BJ (cell line): ENCODE data around the gene BNIP5. TPM values are rescaled to one million over a fixed set of nuclear protein-coding genes. Genes with fewer than 3 reads are reported as not detected.

Experiments
- CTCF ChIA-PET: fragments of 350-600 bp; formaldehyde crosslinking; extraction: SDS; loops from one replicate; lab custom pipeline; 2021; ENCODE audit warnings: antibody characterized with exemption, inconsistent platforms; lab: Yijun Ruan, JAX
- POLR2A ChIA-PET: fragments of 300-600 bp; sonication (Branson Sonifier 250); formaldehyde crosslinking; extraction: SDS; loops from one replicate; lab custom pipeline; 2021; ENCODE audit warnings: antibody characterized with exemption; lab: Charles Lee
- DNase-seq: peaks from one replicate; pipeline ENCODE4 v3.0.0-alpha.2; 2011; ENCODE audit warnings: low read depth
- H3K27me3 ChIP-seq: 2 replicates; pipeline ENCODE4 v1.6.0; 2011; ENCODE audit warnings: low read length; ENCODE audit not compliant: control insufficient read depth, insufficient read depth
- H3K36me3 ChIP-seq: 2 replicates; pipeline ENCODE4 v1.5.1; 2011; ENCODE audit warnings: low read length; ENCODE audit not compliant: control insufficient read depth, insufficient read depth
- H3K4me3 ChIP-seq: 2 replicates; pipeline ENCODE4 v1.5.1; 2011; ENCODE audit warnings: low read depth, mild to moderate bottlenecking, control low read depth, low read length
- polyA plus RNA-seq: library from polyadenylated mRNA; depleted of rRNA; stranded (reverse); fragments of >200 nt; gene quantifications from 2 replicates; pipeline ENCODE4 v1.2.3, GENCODE V29; 2011
- TF ChIP-seq, protein P1 (sequence below): IDR thresholded peaks from 2 replicates; pipeline ENCODE4 v1.5.1; 2011; ENCODE audit warnings: low read depth, mild to moderate bottlenecking, control low read depth, inconsistent platforms, low read length, moderate library complexity; ENCODE audit not compliant: insufficient read depth

BNIP5 gene
- polyA plus RNA-seq, 1 experiment, result not detected

DNA sequence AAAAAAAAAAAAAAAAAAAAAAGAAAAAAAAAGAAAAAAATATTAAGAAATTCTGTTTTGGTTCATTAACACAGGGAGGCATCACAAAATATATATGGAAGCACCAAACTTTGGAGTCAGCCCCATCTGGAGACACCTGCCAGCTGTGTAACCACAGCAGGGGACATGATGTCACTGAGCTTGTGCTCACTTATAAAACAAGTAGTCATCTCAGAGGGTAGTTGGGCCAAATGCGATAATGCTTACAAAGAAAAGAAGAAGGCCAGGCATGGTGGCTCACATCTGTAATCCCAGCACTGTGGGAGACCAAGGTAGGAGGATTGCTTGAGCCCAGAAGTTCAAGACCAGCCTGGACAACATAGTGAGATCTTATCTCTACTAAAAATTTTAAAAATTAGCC is 1.1 kb upstream of the BNIP5 start:
- Histone ChIP-seq H3K27me3 (peaks cover 53% of the 10 kb centered on the region), H3K36me3 (no peaks in the 10 kb centered on the region), H3K4me3 (no peak overlapping the region)
- POLR2A ChIA-PET, result no interaction called here
- no peak for DNase-seq
- TF ChIP-seq, protein P1, sequence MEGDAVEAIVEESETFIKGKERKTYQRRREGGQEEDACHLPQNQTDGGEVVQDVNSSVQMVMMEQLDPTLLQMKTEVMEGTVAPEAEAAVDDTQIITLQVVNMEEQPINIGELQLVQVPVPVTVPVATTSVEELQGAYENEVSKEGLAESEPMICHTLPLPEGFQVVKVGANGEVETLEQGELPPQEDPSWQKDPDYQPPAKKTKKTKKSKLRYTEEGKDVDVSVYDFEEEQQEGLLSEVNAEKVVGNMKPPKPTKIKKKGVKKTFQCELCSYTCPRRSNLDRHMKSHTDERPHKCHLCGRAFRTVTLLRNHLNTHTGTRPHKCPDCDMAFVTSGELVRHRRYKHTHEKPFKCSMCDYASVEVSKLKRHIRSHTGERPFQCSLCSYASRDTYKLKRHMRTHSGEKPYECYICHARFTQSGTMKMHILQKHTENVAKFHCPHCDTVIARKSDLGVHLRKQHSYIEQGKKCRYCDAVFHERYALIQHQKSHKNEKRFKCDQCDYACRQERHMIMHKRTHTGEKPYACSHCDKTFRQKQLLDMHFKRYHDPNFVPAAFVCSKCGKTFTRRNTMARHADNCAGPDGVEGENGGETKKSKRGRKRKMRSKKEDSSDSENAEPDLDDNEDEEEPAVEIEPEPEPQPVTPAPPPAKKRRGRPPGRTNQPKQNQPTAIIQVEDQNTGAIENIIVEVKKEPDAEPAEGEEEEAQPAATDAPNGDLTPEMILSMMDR, result no peak
- CTCF ChIA-PET, result no interaction called here

DNA sequence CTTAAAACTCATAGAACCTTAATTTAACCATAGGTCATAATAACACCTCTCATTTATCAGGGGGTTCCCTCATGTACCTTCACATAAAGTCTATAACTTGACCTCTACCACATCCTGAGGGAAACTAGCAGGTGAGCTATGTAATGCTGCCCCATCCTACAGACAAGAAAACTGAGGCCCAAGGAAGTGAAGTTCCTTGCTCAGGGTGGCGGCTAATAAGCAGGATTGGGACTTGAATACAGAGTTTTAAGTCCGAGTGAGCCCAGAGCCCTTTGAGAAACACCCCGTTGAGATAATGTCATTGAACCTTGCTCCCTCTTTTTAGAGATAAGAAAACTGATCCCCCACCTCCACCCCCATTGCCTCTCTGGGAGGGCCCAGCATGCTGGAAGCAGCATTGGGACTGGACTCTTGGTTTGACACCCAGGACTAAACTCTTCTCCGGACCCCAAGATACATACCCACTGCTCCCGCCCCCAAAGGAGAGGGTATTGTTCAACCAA is 429 bp downstream of the BNIP5 start:
- TF ChIP-seq, protein P1, result no peak
- H3K4me3 ChIP-seq, result no peak overlapping the region
- ChIA-PET CTCF (interaction anchor here (0.9 to 1.7 kb wide), 3 partner anchors 12 to 34 kb away, joined by 3 to 6 read pairs (median 4); no protein-coding TSS in a partner anchor), POLR2A (no interaction called here)
- no peaks in the 10 kb centered on the region for H3K36me3 ChIP-seq
- DNase-seq, result no peak
- H3K27me3 ChIP-seq, result peaks cover 60% of the 10 kb centered on the region

DNA sequence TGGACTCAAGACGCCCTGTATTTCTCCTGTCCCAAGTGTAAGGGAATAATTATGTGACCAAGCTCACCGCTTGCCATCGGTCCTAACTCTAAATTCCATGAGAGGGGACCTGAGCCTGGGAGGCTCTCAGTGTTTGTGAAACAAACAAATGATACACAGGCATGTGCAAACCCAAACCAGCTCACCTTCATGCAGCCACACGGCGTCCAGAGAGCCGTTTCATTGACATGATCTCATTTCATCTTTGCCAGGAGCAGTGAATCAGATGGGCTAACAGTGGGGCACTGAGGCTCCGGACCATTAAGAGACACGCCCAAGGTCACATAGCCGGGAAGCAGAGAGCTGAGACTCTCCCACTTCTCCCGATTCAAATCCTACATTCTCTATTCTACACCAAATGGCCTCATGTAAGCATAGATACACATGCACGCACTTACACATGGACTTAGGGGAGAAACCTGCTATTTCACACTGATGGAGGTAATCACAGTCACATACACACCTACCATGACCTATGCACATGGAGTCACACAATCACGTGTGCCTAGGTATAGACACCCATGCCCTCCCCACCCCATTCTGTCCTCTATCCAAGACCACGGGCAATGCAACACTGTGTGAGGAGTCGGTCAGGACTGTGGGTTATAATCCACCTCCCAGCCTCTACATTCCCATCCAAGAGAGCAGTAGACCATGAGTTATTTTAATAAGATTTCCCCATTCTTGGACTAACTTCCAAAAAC is 1.1 kb downstream of the BNIP5 start:
- POLR2A ChIA-PET, result no interaction called here
- CTCF ChIA-PET, result interaction anchor here (1.0 to 1.7 kb wide), 4 partner anchors 13 to 26 kb away, joined by 3 to 6 read pairs (median 5); no protein-coding TSS in a partner anchor
- TF ChIP-seq, protein P1, result no peak

DNA sequence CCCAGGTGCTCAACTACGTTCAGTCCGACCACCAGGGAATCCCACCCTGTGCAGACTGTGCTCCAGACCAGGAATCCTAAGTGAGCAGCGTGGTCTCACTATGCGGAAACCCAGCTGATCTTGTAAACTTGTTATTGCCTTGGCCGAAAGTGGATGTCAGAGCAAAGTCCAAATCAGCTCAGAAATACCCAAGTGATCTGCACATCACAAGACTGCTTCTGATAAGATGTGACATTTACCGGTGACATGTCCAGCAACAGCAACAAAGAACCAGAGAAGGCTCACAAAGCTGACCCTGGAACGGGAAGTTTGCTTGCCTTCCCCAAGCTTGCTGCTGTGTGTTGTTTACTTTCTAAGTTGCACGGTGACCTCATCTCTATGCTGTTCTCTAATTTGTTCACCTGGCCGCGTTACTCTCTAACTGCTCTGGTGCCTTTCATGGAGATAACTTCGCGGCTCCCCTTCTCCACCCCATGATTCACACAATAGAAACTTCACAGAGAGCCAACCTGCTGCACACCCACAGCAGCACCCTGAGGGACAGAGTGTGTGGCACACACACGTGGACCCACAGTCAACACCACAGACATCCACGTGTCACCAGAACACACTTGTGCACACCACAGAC is 1.7 kb downstream of the BNIP5 start:
- TF ChIP-seq, protein P1, result no peak
- DNase-seq, result no peak
- Histone ChIP-seq H3K27me3 (peaks cover 52% of the 10 kb centered on the region), H3K4me3 (no peak overlapping the region), H3K36me3 (no peaks in the 10 kb centered on the region)
- ChIA-PET POLR2A (no interaction called here), CTCF (interaction anchor here (0.6 to 1.7 kb wide), 5 partner anchors 13 to 260 kb away, joined by 3 to 5 read pairs (median 4); no protein-coding TSS in a partner anchor)

More for the DNA sequence above, 1.1 kb downstream of the BNIP5 start:
- Histone ChIP-seq H3K4me3 (no peak overlapping the region), H3K36me3 (no peaks in the 10 kb centered on the region), H3K27me3 (peaks cover 57% of the 10 kb centered on the region)
- DNase-seq, result no peak
